Immature natural killer cell (primary cell): ENCODE results near the gene KRT13. TPM values are rescaled to one million over a fixed set of nuclear protein-coding genes. Genes with fewer than 3 reads are reported as not detected.

Source experiments
- DNase-seq, 3 donors: peaks; one replicate each; pipeline ENCODE4 v3.0.0; 2022; ENCODE audit warnings: mixed read lengths in 1 of 3
- H3K27ac Mint-ChIP-seq, 6 donors: one replicate each; pipeline ENCODE4 v1.8.0; 2020; ENCODE audit warnings: mixed read lengths in 6 of 6, mild to moderate bottlenecking in 5 of 6, inconsistent platforms in 4 of 6, moderate library complexity in 3 of 6
- H3K27me3 Mint-ChIP-seq, 3 donors: one replicate each; pipeline ENCODE4 v1.8.0; 2020 to 2021; ENCODE audit warnings: low read depth in 3 of 3, mild to moderate bottlenecking in 3 of 3, mixed read lengths in 3 of 3, moderate library complexity in 3 of 3, inconsistent platforms in 1 of 3
- H3K36me3 Mint-ChIP-seq, 3 donors: one replicate each; pipeline ENCODE4 v1.8.0; 2020; ENCODE audit warnings: mixed read lengths in 3 of 3, inconsistent platforms in 2 of 3, mild to moderate bottlenecking in 2 of 3
- H3K4me1 Mint-ChIP-seq, 2 donors: one replicate each; pipeline ENCODE4 v1.8.0; 2020; ENCODE audit warnings: inconsistent platforms in 2 of 2, mild to moderate bottlenecking in 2 of 2, mixed read lengths in 2 of 2, moderate library complexity in 1 of 2
- H3K4me3 Mint-ChIP-seq, 5 donors: one replicate each; pipeline ENCODE4 v1.8.0; 2020; ENCODE audit warnings: mild to moderate bottlenecking in 5 of 5, mixed read lengths in 5 of 5, inconsistent platforms in 3 of 5, moderate library complexity in 3 of 5
- H3K9me3 Mint-ChIP-seq, 6 donors: one replicate each; pipeline ENCODE4 v1.8.0; 2020; ENCODE audit warnings: mild to moderate bottlenecking in 6 of 6, mixed read lengths in 6 of 6, inconsistent platforms in 4 of 6, moderate library complexity in 3 of 6
- polyA plus RNA-seq, 3 donors: library from polyadenylated mRNA; unstranded; fragments of 300-500 nt; fragmentation: Illumina TruSeq; gene quantifications; one replicate each; pipeline ENCODE4 v1.2.3, GENCODE V29; 2021

The KRT13 gene
- not detected for polyA plus RNA-seq

DNA sequence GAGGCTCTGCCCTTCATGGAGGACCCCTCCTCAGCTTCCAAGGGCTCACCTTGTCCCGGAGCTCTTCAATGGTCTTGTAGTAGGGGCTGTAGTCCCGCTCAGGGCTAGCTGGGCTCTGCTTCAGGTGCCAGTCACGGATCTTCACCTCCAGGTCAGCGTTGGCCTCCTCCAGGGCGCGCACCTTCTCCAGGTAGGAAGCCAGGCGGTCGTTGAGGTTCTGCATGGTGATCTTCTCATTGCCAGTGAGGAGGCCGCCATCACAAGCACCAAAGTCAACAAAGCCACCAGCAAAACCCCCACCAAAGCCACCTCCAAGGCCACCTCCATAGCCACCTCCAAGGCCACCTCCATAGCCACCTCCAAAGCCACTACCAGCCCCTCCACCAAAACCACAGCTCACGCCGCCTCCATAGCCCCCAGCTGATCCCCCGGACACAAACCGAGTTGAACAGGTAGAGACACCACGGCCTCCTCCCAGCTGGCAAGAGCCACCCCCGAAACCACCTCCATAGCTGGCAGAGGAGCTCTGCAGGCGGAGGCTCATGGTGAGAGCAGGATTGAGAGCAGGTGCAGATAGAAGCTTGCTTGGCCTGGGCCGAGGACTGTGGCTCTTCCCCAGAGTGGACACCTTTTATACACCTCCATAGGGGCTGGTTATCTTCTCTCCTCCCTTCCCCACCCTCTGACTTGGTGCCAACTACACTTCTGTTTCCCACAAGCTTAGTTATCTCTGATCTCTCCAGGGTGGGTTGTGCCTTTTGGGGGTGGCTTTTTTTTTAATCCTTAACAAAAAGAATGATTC is at the start of gene KRT13:
TSS of gene KRT13 (minus strand) at position 606 of the 802 bp plus-strand sequence. CDS start at position 544, 62 bp downstream.
- H3K27me3 Mint-ChIP-seq, result peaks cover 0 to 5% (median 4%) of the 10 kb centered on the region in 3 donors
- no peak for DNase-seq
- H3K36me3 Mint-ChIP-seq, result no peaks in the 10 kb centered on the region
- no peak within 1 kb of the TSS for H3K27ac Mint-ChIP-seq
- no peak within 1 kb of the TSS for H3K4me3 Mint-ChIP-seq
- H3K4me1 Mint-ChIP-seq, result no peaks in the 10 kb centered on the region
- H3K9me3 Mint-ChIP-seq, result no peaks in the 10 kb centered on the region

DNA sequence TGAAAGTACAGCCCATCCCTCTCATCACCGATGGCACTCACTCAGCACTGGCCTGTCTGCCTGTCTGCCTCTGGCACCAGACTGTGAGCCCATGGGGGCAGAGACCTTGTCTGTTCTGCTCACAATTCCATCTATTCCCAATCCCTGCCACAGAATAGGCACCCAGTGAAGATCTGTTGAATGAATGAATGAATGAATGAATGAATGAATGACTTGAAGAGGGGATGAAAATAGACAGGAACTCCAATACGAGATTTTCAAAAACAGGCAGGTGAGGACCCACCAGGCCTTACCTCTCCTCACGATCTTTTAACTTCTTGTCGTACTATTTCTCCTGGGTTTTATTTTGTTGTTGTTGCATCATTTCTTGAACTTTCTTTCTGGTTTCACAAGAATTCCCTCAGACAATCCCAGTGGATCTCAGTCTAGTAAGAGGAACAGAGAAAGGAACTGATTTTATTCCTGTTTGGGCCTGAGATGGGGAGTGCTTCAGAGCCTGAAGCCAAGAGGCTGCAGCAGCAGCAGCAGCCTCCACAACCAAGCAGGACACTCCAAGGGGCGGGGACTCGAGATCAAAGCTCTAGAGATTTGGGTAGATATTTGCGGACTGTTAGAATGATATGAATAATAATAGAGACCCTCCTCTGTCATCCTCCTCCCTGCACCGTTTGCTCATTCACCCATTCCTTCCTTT is 48.7 kb upstream of the KRT13 start:
- Mint-ChIP-seq H3K27me3 (peaks cover 4 to 17% (median 10%) of the 10 kb centered on the region in 3 donors), H3K4me1 (peaks cover 5% of the 10 kb centered on the region in 2 donors), H3K4me3 (no peak overlapping the region), H3K27ac (no peak overlapping the region), H3K36me3 (no peaks in the 10 kb centered on the region), H3K9me3 (no peaks in the 10 kb centered on the region)
- DNase-seq, result no peak

DNA sequence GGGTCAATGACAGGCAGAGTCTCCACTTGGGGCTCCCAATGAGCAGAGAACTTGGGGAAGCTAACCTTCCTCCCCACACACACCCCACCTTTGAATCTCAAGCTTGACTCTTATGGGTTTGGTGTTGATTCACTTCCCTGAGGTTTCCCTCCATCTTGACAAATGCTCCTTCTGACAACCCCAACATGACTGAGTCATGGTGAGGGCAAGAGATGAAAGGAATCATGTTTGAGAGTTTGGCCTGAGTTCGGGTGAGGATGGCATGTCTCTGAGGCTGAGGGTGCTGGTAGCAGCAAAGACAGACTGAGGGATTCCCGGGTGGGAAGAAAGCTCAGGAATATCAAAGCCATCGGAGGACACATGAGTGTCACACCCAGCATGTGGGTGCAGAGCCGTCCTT is 47.8 kb upstream of the KRT13 start:
- Mint-ChIP-seq H3K27me3 (peaks cover 6 to 13% (median 11%) of the 10 kb centered on the region in 3 donors), H3K4me1 (peaks cover 14 to 15% of the 10 kb centered on the region in 2 donors), H3K4me3 (no peak overlapping the region), H3K36me3 (no peaks in the 10 kb centered on the region), H3K9me3 (no peaks in the 10 kb centered on the region), H3K27ac (no peak overlapping the region)
- no peak for DNase-seq

DNA sequence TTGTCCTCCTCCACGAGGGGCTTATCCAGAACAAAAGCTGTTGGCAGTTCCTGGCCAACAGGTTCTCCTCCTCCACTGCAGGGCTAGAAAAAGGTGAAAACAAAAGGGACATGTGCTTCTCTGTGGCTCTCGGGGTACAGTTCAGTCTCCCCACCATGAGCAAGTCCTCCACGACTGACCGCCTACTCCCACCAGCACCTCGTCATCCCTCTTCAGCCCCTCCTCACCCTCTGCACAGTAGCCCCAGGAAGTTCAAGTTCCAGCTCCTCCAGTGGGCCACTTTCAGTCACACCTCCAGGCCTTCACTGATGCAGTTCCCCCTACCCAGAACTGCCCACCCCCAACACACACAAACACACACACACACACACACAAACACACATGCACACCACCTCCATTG is 47.0 kb upstream of the KRT13 start:
- no peaks in the 10 kb centered on the region for H3K9me3 Mint-ChIP-seq
- peak overlapping the region in 1 of 6 donors; percentile 23 for H3K27ac Mint-ChIP-seq
- DNase-seq, result no peak
- H3K36me3 Mint-ChIP-seq, result no peaks in the 10 kb centered on the region
- H3K4me3 Mint-ChIP-seq, result no peak overlapping the region
- peaks cover 15 to 19% of the 10 kb centered on the region in 2 donors for H3K4me1 Mint-ChIP-seq
- peaks cover 6 to 15% (median 11%) of the 10 kb centered on the region in 3 donors for H3K27me3 Mint-ChIP-seq

DNA sequence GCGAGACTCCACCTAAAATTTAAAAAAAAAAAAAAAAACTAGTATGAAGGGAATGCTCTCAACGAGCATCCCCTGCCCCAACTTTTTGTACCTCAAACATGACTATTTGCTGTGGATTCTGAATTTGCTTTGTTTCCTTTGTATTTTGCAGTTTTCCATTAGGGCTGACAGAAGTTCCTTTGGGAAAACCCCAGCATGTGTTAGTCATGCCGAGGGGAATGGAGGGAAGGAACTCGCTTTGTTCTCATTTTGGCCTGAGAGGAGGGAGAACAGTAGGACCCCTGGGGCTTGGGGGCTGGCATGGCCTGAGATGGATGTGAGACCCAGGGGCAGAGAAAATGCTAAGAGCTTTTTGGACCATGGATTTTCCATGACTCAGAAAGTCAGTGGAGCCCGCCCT is 46.0 kb upstream of the KRT13 start:
- peaks cover 15 to 19% of the 10 kb centered on the region in 2 donors for H3K4me1 Mint-ChIP-seq
- DNase-seq, result no peak
- H3K36me3 Mint-ChIP-seq, result no peaks in the 10 kb centered on the region
- no peak overlapping the region for H3K27ac Mint-ChIP-seq
- H3K9me3 Mint-ChIP-seq, result no peaks in the 10 kb centered on the region
- H3K4me3 Mint-ChIP-seq, result no peak overlapping the region
- H3K27me3 Mint-ChIP-seq, result peaks cover 6 to 13% (median 9%) of the 10 kb centered on the region in 3 donors

DNA sequence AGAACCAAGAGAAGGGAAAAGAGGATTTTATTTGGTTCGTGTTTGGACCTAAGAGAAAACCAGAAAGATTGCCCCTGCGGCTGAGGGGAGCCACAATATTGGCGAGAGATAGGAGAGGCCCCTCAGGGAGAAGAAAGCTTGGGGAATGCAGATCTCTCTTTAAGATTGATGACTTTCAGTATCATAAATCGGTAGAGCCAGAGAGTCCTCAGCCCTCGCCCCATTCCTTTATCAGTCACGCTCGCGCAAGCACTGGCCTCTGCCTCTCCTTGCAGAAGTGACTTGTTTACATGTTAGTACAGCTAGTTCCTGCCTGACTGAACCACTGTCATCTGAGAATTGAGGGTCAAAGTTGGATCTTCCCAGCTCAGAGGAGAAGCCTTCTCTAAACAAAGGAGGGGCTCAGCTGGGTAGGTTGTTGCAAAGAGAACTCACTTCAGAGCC is 44.2 kb upstream of the KRT13 start:
- peaks cover 6 to 11% (median 7%) of the 10 kb centered on the region in 3 donors for H3K27me3 Mint-ChIP-seq
- H3K4me1 Mint-ChIP-seq, result peaks cover 15 to 19% of the 10 kb centered on the region in 2 donors
- H3K4me3 Mint-ChIP-seq, result peak overlapping the region in 2 of 5 donors; percentile 67 to 71
- peak overlapping the region in 4 of 6 donors; percentile 74 to 81 (median 80) for H3K27ac Mint-ChIP-seq
- no peak for DNase-seq
- no peaks in the 10 kb centered on the region for H3K9me3 Mint-ChIP-seq
- H3K36me3 Mint-ChIP-seq, result no peaks in the 10 kb centered on the region

DNA sequence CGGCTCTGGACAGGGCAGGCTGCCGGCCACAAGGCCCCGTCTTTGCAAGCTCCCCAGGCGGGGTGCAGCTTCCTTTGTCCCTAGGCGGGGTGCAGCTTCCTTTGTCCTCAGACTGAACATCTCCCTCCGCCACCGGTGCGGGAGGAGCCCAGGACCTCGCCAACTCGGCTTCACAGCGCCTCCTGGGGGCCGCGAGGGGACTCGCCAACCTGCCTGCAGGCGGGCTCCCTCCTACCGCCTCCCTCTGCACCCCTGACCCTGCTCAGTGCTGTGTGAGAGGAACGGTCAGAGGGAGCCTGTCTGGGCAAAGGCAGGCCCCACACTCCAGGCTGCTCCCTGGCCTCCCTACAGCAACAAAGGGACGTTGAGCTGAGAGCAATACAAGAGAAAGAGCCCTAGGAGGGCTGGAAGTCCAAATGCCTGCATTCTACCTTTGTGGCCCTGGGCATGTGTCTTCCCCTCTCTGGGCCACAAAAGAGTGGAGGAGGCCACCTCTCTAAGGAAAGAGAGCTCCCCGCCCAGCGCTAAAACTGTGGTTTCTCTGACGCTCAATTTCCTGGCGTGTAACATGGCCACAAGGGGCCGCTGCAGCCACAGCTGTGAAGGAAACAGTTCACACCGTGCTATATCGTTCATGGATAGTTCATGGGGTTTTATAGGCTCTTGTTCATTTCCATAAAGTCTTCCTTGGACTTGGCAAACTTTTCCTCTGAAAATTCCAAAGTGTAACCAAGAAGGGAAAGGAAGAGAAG is 43.6 kb upstream of the KRT13 start:
- peak; percentile 75 to 81 (median 78) for DNase-seq
- H3K36me3 Mint-ChIP-seq, result no peaks in the 10 kb centered on the region
- peaks cover 15 to 19% of the 10 kb centered on the region in 2 donors for H3K4me1 Mint-ChIP-seq
- no peaks in the 10 kb centered on the region for H3K9me3 Mint-ChIP-seq
- H3K27me3 Mint-ChIP-seq, result peaks cover 5 to 11% (median 6%) of the 10 kb centered on the region in 3 donors
- H3K4me3 Mint-ChIP-seq, result peak overlapping the region; percentile 58 to 71 (median 67)
- H3K27ac Mint-ChIP-seq, result peak overlapping the region in 4 of 6 donors; percentile 74 to 81 (median 80)

DNA sequence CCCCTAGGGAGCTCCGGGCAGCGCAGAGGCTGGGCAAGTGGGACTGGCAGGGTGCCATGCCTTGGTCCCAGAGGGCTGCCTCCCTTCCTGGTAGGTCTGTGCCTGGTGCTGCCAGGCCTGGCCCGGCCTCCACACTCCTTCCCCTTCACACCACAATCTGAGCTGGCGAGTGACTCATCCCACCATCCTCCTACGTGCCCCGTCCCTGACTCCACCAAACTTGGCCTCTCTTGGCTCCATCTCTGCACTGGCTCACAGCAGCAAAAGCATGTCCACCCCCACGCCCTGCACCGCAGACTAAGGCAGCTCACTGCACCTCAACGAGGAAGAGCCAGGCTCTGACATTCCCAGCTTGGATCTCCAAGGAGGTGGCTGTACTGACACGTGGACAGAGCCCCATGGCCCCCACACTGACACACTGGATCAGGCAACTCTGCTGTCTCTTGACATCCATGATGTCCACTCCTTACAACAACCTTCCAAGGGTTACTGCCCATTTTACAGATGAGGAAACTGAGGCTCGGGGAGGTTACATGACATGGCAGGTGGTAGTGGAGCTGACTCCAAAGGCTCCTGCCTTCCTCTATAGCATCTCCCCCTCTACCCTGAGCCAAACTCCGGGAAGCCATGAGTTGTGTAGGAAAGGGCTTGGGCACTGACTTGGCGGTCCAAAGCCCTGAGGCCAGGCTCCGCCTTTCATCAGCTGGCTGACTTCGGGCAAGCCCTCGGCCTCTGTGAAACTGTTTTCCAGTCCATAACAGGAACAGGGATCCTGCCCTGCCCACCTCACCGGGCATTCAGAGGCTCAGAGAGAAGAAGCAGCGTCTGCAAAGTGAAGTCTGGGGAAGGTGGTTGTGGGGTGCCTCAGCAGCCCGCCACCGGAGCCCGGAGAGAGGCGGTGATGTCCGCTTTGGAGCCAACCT is 42.8 kb upstream of the KRT13 start:
- DNase-seq, result no peak
- Mint-ChIP-seq H3K27ac (no peak overlapping the region), H3K4me1 (peaks cover 15 to 19% of the 10 kb centered on the region in 2 donors), H3K9me3 (no peaks in the 10 kb centered on the region), H3K36me3 (no peaks in the 10 kb centered on the region), H3K27me3 (peaks cover 5 to 8% (median 5%) of the 10 kb centered on the region in 3 donors), H3K4me3 (peak overlapping the region in 4 of 5 donors; percentile 45 to 71 (median 57))

DNA sequence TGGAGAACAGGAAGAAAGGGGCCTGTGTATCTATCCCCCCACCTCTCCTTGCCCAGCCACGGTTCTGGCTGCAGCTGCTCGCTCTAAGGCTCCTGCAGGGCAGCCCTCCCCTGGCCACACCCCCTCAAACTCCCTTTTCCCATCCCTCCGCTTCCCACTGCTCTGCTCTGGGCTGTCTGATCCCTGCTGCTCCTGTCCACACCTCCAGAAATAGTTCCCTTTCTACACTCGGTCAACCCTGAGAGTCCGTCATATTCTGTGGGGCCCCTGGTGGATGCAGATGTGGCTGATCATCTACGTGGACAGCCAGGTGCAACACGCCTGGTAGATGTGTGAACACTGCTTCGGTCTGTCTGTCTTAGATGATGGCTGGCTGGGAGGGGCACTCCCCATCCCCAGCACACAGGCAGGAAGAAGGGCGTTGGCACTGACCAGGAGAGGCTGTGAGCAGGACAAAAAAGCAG is 42.0 kb upstream of the KRT13 start:
- no peak overlapping the region for H3K4me3 Mint-ChIP-seq
- H3K9me3 Mint-ChIP-seq, result no peaks in the 10 kb centered on the region
- H3K27ac Mint-ChIP-seq, result no peak overlapping the region
- no peaks in the 10 kb centered on the region for H3K36me3 Mint-ChIP-seq
- peaks cover 15 to 19% of the 10 kb centered on the region in 2 donors for H3K4me1 Mint-ChIP-seq
- no peak for DNase-seq
- peaks cover 2 to 6% (median 2%) of the 10 kb centered on the region in 3 donors for H3K27me3 Mint-ChIP-seq

DNA sequence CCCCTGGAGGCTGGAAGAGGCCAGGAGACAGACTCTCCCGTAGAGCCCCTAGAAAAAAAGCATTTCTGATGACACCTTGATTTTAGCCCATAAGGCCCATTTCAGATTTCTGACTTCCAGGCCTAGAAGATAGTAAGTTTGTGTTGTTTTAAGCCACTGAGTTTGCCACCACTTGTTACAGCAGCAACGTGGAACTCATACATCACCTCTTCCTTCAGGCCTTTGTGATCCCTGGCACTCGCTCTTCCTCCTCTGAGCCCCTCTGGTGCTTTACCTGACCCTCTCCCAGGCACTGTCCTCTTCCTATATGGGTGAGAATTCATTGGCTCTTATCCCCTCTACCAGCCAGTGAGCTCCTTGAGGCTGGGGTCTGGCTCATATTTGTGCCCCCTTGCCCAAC is 41.4 kb upstream of the KRT13 start:
- H3K27ac Mint-ChIP-seq, result no peak overlapping the region
- DNase-seq, result no peak
- H3K4me1 Mint-ChIP-seq, result peaks cover 15 to 19% of the 10 kb centered on the region in 2 donors
- H3K27me3 Mint-ChIP-seq, result peaks cover 2 to 6% (median 2%) of the 10 kb centered on the region in 3 donors
- H3K4me3 Mint-ChIP-seq, result no peak overlapping the region
- H3K9me3 Mint-ChIP-seq, result no peaks in the 10 kb centered on the region
- no peaks in the 10 kb centered on the region for H3K36me3 Mint-ChIP-seq

DNA sequence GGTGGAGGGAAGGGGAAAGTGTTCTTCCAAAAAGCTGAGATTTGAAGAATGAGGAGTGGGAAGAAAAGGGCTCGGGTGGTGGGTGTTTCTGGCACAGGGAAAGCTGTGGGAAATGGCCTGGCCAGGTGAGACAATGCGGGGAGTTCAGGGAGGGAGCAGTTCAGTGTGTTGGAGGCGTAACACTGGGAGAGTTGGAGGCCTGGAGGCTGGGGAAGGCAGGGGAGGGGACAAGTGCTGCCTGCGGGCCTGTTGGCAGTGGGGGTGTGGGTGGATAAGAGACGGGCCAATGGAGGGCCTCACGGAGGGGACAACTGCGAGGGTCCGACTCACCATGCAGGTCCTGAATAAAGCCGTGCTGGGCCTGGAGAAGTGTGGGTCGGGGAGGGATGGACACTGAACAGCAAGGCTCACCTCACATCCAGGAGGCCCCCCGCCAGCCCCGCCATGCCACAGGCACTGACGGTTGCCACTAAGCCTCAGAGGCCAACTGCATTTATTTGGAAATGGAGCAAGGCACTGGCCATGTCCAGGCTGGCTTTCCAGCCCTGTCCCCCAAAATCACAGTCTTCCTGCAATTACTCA is 40.5 kb upstream of the KRT13 start:
- Mint-ChIP-seq H3K27ac (no peak overlapping the region), H3K4me3 (no peak overlapping the region), H3K36me3 (no peaks in the 10 kb centered on the region), H3K27me3 (peaks cover 2 to 6% (median 2%) of the 10 kb centered on the region in 3 donors), H3K4me1 (peaks cover 15 to 19% of the 10 kb centered on the region in 2 donors), H3K9me3 (no peaks in the 10 kb centered on the region)
- no peak for DNase-seq

DNA sequence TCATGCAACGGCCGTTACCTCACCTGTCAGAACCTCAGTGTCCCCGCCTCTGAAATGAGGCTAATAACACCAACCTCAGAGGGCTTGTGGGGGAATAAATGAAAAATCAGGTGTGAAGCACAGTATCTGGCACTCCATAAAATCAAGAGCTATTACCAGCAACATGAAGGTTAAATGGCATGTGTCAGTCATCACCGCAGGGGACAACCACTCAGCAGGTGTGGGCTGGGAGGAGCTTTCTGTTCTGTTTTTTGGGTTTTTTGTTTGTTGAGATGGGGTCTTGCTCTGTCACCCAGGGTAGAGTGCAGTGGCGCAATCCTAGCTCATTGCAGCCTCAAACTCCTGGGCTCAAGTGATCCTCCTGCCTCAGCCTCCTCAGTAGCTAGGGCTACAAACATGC is 39.5 kb upstream of the KRT13 start:
- Mint-ChIP-seq H3K27me3 (peaks cover 2 to 6% (median 2%) of the 10 kb centered on the region in 3 donors), H3K36me3 (no peaks in the 10 kb centered on the region), H3K4me3 (no peak overlapping the region), H3K27ac (no peak overlapping the region), H3K4me1 (peaks cover 15 to 19% of the 10 kb centered on the region in 2 donors), H3K9me3 (no peaks in the 10 kb centered on the region)
- DNase-seq, result no peak
